ENCODE results near the gene RNU4-1.

DNA sequence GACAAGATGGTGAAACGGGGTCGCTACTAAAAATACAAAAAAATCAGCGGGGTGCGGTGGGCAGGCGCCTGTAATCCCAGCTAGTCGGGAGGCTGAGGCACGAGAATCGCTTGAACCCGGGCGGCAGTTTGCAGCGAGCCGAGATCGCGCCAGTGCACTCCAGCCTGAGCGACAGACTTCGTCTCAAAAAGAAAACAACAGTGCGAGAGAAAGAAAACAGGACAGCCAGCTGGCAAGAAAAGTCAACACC, 701 bp downstream of the RNU4-1 start:
- TF ChIP-seq EZH2 (IDR thresholded peaks at IDR 0.05; ENCODE audit: low read length) = no peak
- TF ChIP-seq, protein P1, sequence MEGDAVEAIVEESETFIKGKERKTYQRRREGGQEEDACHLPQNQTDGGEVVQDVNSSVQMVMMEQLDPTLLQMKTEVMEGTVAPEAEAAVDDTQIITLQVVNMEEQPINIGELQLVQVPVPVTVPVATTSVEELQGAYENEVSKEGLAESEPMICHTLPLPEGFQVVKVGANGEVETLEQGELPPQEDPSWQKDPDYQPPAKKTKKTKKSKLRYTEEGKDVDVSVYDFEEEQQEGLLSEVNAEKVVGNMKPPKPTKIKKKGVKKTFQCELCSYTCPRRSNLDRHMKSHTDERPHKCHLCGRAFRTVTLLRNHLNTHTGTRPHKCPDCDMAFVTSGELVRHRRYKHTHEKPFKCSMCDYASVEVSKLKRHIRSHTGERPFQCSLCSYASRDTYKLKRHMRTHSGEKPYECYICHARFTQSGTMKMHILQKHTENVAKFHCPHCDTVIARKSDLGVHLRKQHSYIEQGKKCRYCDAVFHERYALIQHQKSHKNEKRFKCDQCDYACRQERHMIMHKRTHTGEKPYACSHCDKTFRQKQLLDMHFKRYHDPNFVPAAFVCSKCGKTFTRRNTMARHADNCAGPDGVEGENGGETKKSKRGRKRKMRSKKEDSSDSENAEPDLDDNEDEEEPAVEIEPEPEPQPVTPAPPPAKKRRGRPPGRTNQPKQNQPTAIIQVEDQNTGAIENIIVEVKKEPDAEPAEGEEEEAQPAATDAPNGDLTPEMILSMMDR (optimal IDR thresholded peaks at IDR 0.05 in 1 of 3, IDR thresholded peaks at IDR 0.05 in 1 of 3, conservative IDR thresholded peaks at IDR 0.05 in 1 of 3; ENCODE audit: extremely low read depth in 1 of 3, insufficient read depth in 2 of 3, low read length in 3 of 3) = no peak

Measured in keratinocyte (primary cell).